ENCODE measurements around the gene PLAC1.

Gene PLAC1

DNA sequence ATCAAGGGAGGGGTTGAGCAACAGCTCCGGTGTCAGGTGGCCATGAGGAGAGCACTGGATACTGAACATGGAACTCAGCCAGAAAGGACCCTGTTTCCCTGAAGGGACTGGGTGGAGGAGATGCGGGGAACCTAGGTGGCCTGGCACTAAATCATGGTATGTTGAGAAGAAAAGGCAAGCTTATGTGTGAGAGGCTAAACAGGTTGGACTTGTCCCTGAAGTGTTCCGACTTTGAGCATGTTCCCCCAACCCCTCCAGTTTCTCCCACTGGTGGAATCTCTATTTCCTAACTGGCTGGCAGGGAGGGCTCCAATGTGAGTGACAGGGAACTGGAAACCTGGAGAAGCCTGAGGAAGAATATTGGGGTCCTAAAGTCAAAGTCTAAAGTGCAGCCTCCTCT lies 69.5 kb downstream of the PLAC1 start:
- DNase-seq (ENCODE audit: low read depth), result no peak

DNA sequence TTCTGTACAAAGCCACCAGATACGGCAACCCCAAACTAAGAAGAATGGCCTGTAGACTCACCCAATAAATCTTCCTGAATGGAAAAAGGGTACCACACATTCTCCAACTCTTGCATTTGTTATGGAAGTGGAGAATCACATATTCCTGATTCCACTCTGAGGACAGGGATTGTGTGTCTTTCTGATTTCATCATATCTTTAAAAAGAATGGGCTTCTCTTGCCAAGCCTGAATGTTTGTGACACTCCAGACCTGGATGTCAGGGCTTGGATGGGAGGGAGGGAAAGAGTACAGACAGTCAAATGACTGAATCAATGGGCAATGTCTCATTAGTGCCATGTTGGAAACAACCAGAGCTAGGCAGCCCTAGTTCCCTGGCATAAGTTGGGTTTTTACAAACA lies 77.4 kb downstream of the PLAC1 start:
- no peak for DNase-seq (ENCODE audit: low read depth)

DNA sequence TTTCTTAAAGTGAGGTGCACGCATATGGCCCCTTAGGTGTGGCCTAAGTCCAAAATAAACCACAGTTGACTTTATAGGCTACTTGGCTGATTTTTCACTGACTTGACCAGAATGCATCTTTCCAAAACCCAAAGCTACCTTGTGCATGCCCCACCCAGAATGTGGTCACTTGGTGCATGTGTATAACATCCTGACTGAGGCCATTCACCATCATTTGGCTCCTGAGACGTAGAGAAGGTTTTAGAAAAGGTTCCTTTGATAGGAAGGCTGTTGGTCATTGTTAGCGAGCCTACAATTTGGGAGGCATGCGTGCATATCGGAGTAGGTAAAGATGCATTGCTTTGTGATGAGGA lies 84.6 kb downstream of the PLAC1 start:
- DNase-seq (ENCODE audit: low read depth), result no peak

DNA sequence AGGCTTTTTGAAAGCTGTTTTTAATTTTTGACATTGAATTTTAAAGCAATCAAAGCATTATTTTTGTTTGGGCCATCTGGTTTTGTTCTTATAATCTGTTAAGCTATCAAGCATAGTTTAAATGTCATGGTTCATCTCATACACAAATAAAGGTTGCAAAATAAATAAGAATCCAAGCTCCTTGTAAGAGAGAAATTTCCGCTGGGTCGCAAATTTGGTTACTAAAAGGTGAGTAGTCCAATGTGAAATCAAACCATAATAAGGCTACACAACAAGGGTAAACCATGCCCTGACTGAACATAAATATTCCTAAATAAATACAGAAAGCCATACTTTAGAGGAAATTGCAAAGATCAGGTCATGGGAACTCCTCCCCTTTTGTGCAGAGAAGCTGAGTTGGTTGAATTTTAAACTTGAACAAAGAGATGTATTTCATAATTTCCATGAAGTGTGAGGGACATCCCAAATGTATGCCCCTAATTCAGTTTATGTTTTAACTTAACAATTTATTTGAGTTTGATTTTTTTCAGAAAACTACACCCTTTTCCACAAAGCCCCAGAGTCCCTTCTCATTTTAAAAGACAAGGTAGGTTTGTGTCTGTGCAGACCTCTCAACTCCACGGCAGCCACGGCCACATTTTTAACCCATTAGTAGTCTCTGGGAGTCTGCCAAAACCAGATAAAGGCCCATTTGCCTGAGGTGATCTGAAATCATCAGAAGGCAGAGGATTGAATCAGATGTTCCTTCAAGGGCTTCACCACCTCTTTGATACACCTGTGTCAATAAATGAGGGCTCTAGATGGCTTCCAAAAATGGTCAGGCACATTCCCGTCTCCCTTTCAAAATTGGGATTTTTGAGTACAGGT lies 85.2 kb downstream of the PLAC1 start:
- peak; percentile 81 for DNase-seq (ENCODE audit: low read depth)

DNA sequence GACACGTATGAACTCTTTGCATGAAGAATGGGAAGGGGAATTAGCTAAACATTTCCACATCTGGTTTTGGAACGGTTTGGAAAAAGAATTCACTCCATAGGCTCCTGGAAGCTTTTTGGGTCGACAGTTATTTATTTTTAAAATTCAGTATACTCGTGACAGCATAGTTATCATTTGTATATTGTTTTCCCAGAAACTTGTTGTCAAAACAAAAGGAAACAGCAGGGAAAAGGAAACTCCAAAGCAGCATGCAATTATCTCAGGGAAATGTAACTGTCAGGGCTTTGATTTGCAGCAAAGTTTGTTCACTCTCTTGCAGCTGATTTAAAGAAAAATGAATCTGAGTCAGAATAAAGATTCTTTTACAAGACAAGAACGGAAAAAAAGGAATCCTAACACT lies 86.5 kb downstream of the PLAC1 start:
- no peak for DNase-seq (ENCODE audit: low read depth)

DNA sequence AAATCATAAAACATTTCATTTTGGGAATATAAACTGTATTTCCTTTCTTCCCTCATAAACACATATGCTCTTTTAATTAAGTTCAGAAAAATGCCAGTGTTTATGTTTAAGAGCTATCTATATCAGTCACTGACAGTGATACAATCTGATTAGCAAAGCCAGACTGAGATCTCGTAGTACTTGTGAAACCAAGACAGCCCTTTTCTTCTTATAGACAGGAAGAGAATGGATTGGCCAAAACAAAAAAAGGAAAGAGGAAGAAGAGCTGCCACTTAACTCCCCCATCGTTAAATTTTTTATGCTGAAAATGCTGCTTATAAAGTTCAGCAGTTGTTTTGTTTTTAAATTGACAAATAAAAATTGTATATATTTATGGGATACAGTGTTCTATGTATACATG lies 87.4 kb downstream of the PLAC1 start:
- no peak for DNase-seq (ENCODE audit: low read depth)

DNA sequence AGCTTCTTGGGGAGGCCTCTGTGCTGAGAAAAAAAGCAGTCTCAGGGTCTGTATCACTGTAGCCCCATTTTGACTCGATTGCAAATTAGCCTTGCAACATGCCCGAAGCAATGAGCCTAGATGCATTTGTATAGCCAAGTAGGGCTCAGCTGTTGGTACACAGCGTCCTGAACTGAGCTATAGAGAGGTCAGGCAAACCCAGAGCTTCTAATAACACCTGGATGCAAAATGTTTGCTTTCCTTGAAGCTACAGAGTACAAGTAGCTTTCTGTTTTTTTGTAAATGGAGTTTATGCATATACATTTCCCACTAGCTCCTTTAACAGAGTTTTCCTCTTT lies 87.8 kb downstream of the PLAC1 start:
- no peak for DNase-seq (ENCODE audit: low read depth)

DNA sequence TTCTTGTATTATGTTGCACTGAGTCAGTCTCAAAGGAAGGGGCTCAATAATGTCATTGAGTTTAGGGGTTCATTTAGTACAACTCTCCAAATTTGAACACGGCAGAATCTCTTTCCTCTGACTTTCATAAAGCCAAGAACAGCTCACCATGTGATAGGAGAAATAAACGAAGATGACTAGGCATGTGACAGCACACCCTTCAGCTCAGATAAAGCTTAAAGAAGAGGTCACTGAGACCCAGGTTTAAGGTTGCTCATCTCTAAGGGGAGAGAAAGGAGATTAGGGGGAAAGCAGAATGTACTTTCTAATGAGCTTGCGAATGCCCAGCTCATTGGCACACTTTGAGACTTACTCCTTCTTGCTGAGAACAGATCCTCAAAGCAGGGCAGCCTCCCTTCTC lies 89.0 kb downstream of the PLAC1 start:
- DNase-seq (ENCODE audit: low read depth), result no peak

DNA sequence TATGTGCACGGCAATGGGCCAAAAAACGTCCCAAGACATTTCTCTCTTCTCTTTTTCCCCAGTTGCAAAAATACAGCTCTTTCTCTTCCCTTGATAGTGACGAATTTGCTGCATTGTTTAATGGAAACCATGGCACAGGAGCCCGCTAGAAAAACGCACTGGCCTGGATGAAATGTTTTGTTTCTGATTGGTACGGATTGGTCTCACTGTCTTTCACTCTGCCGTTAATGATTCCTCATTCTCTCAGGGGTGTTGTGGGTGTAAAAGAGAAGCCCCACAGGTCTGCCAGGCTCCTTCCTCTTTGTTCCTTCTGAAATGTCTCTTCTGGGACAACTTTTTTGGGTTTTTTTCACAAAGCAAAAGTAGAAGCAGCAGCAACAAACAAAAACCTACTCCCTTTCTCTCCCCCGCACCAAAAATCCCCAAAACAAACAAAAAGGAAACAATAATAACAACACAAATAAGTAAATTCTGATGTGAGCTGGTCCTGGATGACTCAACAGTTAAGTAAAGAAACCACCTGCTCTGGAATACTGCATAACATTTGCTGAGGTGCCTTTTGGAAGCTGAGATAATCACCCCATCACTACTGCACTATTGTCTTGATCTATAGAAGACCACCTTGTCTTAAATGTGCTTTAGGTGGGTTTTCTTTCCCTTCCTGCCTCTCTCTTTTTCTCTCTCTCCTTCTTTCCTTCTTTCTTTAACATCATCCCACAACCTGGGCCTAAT lies 89.8 kb downstream of the PLAC1 start:
- no peak for DNase-seq (ENCODE audit: low read depth)

DNA sequence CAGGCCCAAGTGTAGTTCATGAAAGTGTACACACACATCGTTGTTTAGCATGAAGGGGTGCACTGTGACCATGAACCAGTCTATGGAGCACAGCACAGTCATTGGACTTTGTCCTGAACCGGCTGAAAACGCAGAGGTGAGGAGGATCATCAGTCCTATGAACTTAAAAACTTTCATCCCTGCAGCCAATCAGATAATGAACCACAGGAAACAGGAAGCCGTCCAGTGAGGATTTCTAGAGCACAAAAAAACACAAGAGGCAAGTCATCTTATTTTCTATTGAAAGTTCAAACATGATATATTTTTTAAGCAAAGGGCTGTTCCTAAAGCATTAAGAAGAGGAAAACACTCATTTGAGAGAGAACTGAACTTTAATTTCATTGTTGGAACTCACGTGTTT lies 91.8 kb downstream of the PLAC1 start:
- no peak for DNase-seq (ENCODE audit: low read depth)

DNA sequence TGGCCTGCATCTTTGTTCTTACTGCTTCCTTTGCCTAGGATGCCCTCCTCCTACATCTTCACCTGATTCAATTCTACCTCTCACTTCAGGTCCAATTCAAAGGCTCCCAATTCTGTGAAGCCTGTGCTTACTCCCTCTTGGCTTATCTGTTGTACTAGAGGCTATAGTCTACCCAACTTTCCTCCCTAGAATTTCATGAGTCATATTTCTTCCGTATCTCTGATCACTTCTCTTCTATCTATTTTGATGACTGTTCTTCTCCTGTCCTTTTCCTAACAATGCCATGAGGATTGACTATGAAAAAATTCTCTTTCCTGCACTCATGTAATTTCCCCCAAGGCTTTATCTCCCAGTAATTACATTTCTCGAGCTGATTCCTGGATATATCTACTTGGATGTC lies 96.3 kb downstream of the PLAC1 start:
- no peak for DNase-seq (ENCODE audit: low read depth)

DNA sequence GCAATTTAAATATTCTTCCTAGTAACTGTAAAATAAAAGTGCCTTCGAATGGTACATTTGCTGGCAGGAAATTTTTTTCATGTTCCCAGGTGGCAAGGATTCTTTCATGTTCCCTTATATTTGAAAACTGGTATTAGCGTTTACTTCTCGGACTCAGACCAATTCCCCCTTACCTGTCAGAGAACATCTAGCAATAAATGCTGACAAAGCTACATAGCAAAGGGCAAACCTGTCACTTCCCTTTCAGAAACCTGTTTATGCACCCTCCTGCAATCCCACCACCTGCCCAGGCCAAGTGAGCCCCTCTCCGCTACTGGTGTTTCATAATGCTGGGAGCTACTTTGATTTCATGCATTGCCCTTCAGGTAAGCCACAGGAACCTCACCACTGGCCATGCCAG lies 100.1 kb downstream of the PLAC1 start:
- DNase-seq (ENCODE audit: low read depth), result no peak

DNA sequence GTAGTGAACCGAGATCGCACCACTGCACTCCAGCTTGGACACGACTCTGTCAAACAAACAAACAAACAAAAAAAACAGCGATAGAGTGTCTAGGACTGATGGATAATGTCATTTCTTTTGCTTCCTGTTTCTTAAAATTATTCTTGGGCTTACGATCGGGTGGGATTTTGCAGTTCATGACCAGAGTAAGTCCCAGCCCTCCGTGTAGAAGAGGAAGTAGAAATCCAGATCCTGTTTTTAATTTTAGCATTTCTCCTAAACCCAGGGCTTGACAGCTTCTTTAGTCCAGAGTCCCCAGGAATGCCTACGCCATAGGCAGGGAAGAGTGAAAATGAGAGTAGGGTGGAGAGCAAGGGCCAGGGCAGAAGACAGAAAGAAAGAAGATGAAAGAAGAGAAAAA lies 104.0 kb downstream of the PLAC1 start:
- DNase-seq (ENCODE audit: low read depth), result no peak

DNA sequence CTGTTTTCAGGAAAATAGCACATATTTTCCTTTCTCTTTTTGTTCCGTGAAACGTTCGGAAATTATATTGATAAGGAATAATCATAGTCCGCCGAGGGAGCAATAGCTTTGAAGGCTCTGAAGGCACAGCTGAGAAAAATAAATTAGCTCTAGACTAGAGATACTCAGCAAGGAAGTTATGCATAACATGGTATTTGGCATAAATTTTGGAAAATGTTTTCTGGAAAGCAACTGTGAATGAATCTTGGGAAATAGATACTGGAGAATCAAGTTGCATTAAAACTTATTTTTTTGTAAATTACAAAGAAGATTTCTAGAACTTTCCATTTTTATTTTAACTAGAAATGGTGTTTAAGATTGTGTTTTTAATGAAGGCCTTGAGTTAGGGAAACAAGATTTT lies 105.9 kb downstream of the PLAC1 start:
- DNase-seq (ENCODE audit: low read depth), result no peak

DNA sequence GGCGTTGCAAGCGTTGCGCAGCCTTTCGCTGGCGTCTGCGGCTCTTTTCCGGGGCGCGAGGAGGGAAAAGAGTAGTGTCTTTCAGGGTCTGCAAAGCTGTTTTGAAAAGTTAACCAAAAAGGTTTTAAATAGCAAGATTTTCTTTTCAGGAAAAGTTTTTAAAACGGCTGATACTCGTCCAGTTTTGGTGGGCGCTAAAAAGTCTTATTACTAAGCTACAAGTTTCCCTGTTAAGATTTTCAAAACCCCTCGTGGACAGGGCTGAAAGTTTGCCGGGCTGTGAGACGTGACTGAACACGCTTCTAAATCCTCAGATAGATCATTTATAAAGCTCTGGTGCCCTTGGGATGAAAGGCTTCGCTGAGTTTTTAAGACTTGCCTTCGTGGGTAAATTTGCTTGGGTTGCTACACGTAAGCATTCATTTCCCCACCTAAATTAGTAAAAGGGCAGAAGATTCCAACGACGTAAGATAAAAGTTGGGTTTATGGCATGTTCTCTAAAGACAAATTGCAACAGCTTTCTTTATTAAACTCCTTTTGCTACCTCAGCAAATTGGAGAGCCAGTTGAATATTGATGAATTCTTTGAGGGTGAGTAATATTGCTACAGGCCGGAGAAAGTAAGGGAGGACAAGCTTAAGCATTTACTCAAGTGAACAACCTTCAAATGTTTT lies 106.8 kb downstream of the PLAC1 start:
- peak; percentile 79 for DNase-seq (ENCODE audit: low read depth)

DNA sequence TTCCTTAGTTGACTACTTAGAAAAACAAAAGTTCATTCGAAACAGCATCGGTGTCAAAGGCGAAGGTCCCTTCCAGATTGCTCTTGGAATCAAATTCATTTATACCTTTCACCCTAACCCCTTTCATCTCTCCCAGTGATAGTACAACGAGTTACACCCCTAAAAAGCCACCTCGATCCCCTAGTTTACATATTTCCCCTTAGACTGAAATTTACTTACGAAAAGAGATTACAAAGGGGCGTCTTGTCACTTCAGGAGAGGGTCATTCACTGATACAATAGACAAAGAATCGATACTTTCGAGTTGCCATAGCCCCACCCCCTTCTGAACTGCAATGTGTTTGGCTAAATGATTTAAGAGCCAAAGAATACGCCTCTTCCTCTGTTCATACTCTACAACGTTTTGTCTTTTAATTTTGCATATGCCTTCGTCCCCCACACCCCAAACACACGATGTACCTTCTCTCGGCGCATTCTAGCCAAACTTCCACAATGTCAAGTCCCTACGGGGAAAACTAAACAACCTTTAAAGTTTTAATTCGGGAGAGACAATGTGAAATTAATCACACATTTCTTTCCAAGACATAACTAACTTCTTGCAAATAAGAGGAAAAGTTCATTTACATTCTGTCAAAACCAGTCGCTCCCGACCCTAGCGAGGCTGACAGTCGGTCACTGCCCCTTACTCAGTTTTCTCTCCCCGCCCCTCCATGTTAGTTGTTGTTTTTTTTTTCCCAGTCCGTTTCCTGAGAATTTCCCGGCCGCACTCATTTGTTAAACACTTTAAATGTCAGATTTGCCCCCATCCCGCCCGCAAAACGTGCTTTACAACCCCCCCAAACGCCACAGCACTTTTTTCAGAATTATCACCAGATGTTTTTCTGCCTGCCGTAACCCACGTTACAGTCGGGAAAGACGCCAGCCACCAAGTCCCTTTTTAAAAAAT lies 109.7 kb downstream of the PLAC1 start:
- DNase-seq (ENCODE audit: low read depth), result peak; percentile 46

DNA sequence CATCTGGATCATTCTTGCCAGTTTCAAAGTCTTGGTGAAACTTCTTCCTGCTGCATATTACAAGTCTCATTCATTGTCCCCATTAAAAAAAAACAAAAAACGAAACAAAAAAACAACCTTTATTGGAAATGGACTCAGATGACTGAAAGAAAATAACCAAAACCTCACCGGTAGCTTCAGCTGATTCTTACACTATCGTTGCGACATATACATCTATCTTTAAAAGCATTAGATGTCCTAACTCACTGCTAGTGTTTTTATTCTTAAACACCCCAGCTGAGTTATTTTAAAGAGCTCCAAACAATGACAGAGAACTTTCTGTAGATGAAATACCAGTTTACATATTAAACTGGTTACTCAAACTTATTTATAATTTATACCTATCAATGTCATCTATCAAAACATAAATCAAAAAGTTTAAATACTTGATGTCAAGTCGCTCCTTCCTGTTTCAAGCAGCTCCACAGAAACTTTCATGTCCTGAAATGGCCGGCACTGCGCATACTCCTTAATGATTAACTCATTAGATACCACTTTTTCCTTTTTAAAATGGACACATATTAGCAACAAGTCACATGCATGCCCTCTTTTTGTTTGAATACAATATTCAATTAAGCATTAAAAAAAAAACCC lies 111.1 kb downstream of the PLAC1 start:
- peak; percentile 22 for DNase-seq (ENCODE audit: low read depth)

DNA sequence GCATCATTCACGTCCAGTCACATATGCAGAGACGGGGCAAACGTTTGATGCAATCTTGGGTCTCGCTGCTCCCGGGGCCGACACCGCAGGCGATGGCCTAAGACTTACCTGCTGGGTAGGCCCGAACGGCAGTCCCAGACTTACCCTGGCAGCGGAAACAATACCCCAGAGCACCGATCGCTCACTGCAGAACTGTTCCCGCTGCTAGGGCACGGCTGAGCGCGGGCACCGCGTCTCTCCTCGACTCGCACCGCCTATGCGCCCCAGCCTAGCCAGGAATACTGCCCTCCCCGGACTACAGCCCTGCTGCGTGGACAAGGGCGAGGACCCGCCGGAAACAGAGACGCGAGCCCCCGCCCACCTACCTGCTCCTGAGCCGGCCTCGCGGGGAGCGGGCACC lies 112.1 kb downstream of the PLAC1 start:
- DNase-seq (ENCODE audit: low read depth), result no peak

DNA sequence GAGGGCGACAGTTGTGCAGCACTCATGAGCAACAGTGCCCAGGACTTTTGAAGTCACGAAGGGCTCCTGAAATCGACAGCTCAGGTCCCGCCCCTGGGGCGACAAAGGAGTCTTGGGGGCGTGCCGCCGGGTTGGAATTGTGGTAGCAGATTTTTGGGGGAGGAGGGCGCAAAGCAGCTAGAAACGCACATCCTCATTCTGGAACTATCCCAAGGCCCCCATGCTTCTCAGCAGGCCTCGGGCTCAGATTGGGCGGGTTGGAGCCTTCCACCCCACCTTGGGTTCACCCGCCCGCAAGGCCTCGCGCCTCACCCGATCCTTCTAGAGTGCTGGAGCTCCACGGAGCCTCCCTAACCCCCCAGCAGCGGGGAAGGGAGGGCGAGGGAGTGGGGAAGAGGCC lies 112.8 kb downstream of the PLAC1 start:
- DNase-seq (ENCODE audit: low read depth), result no peak

DNA sequence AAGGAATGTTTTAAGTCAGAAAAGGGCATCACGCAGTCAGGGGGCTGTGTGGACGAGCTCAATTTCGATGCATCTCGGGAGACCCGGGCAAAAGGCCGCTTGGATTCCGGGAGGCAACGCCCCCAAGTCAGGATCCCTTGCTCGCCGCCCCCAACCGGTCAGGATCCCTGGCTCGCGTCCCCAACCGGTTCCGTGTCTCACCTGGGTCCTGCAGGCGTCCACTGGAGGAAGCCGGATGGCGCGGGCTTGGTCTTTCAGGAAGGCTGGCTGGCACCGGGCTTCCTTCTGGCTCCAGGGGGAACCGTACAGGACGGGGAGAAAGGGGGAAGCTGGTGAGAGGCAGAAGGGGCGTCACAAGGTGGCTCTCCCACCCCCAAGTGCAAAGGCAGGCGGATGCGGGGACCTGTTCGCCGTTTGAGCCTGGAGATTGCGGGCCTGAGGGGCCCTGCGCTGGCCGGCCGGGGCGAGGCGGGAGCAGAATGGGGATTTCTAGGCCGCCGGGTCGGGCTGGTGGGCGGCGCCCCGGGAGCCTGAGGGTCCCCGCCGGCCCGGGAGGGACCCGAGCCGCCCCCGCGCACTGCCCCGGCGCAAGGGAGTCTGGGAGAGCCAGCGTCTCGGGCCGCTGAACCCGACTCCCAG lies 113.6 kb downstream of the PLAC1 start:
- DNase-seq (ENCODE audit: low read depth), result no peak

DNA sequence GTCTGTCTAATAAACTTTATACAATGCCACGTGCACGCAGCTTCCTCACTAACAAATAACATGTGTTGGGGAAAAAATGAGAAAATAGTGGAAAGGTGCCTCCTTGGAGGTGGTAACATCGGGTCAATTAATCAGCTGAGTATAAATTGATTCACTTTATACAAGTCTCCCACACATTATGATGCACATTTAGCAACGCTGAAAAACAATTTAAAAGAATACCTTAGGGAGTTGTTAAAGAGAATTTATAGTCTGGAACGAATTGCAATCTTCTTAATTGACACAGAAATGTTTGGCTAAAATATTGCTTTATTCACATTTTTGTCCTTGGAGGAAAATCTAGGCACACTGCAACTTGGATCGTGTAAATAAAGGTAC lies 114.1 kb downstream of the PLAC1 start:
- DNase-seq (ENCODE audit: low read depth), result no peak

All from ELR (cell line).